GM18861 (cell line): ENCODE measurements around the gene SRMS.

ENCODE experiments used
- ATAC-seq: cut with Tn5 transposase; IDR thresholded peaks from one replicate; pipeline ENCODE4 v1.9.1; 2021; ENCODE audit not compliant: unreplicated experiment

The SRMS gene

DNA sequence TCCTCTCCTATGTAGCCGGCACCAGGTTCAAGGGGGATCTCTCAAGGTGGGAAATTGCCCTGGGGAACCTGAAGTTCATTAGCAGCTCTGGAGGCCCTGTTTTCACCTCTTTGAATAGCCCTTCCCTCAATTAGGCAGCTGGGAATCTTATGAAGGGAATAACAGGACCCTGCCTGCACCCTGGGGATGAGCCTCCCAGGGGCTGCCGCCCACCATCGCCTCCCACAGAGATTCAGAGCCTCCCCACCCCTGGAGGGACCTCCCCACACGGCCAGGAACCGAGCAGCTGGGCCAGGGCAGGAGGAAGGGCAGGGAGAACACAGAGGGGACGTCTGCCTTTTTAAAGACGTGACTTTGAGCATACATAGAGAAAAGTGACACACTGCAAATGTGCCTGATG, 44.0 kb downstream of the SRMS start:
- ATAC-seq: no peak

DNA sequence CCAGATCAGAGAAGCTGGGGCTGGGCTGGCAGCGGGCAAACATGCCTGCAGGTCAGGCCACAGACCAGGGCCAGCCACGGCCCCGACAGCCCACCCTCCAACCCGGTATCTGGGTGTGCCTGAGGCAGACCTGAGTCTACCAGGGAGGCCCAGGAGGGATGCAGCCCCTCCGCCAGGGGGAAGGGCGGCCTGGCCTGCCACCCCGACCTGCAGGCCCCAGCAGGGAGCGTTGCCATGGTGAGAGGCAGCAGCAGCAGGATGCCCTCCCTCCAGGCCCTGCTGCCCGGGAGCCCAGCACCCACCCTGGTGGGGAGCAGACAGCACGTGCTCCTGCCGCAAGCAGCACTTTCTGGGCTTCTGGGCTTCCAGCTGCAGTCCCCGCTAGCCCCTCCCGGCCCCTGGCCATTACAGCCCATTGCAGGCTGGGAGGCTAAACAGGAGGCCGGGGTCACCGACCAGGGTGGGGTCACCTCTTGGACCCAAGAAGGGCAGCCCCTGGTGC, 44.8 kb downstream of the SRMS start:
- no peak for ATAC-seq

DNA sequence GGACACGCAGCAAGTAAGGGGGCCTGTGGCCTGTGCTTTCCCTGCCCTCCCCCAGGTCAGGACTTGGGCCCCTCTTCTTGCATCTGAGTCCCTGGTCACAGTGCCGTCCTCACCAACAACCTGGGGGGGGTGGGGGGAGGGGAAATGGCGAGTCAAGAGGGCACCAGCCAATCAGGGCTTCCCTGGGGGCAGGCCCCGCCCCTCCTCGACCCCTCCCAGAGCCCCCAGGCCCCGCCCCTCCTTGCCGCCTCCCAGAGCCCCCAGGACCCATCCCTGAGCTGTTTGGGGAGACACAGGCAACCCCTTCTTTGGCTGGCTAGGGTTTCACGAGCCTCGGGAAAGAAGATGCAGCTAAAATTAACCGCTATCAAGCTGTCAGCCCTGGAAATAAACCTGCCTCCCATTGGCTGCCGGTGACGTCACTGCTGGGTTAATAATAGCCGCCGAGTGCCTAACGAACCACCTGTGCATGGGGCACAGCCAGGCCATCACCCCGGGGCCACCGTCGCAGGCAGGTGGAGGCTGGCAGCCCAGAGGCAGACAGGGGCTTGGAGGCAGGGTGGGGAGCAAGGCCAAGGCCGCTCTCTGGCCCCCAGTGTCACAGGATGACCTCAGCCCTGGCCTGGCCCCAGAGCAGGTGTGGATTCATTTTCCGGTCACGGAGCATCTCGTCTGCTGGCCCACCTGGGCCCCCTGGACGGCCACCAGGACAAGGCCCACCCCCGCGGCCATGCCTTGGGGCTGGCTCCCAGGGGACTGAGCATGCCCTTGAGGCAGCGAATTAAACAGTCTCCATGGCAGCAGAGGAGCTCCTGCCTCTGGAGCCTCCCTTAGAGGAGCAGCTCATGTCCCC, 45.5 kb downstream of the SRMS start:
- no peak for ATAC-seq

DNA sequence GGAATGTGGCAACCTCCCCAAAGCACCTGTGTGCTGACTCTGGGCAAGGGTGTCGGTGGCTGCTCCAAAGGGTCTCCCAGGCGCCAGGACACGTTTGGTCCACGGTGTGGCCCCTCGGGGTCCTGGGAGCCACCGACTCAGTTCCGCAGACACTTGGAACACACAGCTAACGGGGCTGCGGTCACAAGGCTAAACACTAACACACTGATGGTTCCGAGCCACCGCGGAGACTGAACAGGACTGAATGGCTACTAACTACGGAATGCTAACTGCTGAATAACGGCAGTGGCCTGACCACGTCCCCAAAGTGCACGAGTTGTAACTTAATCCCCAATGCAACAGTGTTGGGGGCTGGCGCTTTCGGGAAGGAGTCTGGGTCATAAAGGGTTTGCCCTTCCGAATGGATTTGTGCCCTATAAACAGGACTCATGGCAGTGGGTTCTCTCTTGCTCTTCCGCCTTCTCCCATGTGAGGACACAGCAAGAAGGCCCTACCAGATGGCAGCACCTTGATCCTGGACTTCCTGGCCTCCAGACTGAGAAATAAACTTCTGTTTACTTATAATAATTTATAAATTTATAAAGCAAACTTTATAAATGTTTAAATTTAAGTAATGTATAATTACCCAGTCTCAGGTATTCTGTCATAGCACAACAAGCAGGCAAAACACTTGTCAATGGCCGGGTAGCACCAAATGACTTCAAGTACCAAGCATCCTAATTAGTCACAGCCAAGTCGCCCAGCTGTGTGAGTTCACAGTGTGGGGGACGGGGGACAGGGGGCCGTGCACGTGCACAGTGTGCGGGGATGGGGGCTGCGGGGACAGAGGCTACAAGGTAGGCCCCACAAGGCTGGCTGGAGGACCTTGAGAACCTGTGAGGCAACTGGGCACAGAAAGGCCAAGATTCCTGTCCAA, 46.4 kb downstream of the SRMS start:
- ATAC-seq: no peak

DNA sequence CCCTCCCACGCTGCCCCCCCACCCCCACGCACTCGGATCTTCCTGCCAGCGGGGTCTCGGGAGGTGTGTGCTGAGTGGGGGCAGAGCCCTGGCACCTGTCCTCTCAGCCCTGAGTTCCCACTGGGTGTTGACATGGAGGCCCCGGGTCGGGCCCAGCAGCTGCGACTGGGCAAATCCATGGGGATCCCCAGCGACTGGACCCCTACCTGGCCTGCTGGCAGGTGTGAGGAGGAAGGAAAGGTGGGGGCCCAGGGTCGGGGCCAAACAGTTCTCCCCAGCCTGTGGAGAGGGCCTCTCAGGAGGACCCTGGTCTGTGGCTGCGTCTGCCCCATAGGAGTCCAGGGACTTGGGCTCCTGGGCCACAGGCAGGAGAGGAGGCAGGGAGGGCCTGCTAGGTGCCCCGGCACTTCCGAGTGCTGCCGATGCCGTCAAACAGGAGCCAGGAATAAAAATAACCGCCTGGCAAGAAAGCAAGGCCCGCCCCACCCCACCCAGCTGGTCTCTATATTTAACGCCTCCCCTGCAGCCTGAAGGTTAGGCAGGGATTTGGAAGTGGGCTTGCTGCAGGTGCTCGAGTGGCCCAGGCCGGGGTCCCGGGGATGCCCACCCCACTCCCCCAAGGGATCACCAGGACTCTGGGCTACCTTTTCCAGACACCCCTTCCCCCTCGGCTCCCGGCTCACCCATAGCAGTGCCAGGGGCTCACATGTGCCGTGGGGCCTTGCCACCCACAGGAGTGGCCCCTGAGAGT, 47.2 kb downstream of the SRMS start:
- ATAC-seq: no peak

DNA sequence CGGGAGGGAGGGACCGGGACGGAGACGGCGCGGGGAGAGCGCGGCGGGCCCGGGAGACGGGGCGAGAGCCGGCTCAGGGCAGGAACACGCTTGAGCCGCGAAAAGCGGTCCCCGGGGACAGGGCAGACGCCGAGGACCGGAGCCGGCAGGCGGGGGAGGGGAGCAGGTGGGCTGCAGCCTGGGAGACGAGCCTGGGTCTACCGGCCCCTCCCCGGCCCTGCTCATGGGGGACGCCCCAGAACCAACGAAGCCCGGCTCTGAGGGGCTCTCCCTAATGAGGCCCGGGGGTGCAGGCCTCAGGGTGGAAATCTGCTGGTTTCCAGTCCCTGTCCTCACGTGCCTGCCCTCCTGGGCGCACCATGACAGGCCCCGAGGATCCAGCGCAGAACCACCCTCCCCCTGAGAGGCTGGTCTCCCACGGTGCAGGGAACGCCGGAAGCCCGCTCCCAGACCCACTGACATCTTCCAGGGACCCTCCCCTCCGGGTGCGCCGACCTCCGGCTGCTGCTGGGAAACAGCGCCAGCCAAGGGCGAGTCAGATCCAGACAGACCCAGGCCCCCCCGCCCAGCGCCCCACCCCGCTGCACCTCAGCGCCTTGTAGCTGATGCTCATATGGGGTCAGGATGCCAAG, 48.1 kb downstream of the SRMS start:
- ATAC-seq: no peak

DNA sequence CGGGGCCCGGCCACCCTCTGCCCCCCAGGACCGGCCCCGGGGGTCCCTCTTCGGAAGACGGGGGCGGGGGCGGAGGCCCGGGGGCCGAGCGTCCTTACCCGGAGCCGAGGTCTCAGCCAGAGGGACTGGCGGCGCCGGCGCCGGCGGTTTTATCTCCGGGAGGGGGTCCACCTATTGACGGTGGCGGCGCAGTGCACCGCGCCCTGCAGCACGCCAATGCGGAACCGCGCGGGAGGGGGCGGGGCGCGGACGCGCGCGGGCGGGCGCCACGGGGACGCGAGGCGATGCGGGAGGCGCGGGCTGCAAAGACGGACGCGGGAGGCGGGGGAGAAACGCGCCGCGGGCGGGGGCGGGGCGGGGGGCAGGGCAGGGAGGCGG, 48.6 kb downstream of the SRMS start, which contains the start of gene EEF1A2:
EEF1A2 (minus strand) TSS at position 124 of the 378 bp plus-strand sequence. CDS start 1,320 bp downstream, outside the sequence.
- no peak for ATAC-seq

DNA sequence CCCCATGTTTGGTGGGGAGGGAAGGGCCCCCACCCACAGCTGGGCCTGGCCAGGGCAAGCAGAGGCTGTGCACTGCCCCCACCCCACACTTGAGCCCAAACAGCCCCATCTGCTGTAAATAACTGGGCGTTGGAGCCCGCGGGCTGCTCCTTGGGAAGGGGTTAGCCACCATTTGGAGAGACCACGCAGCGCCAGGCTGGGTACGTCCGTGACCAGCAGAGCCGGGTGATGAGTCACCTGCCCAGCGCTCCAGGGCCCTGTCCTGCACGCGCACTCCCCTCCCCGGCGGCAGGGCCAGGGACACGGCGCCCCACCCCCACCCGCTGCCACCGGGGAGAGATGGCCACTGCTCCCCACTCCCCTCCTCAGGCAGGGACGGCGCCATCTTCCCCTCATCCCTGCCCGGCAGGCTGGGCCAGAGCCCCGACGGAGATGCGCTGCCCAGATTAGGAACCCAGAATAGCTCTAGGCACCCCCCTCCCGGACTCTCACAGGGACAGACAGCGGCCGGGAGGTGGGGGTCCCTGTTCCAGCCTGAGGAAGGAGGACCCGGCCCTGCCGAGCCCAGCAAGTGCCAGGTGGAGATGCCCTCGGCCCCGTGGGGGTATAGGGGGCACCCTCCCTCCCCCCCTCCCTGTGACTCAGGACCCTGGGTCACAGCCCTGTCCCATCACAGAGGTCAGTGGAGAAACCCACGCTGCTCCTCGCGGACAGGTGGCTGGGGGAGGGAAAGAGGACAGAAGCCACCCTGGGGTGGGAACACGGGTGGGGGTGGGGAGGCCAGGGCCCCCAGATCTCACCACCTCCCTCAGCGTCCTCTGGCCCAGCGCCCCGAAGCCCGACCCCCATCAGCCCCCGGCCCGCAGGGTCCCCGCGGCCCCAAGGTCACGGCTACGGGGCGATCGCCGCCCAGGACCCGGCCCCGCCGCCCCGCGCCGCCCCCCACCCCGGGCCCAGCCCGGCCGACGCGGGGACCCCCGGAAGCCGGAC, 49.3 kb downstream of the SRMS start:
- no peak for ATAC-seq

DNA sequence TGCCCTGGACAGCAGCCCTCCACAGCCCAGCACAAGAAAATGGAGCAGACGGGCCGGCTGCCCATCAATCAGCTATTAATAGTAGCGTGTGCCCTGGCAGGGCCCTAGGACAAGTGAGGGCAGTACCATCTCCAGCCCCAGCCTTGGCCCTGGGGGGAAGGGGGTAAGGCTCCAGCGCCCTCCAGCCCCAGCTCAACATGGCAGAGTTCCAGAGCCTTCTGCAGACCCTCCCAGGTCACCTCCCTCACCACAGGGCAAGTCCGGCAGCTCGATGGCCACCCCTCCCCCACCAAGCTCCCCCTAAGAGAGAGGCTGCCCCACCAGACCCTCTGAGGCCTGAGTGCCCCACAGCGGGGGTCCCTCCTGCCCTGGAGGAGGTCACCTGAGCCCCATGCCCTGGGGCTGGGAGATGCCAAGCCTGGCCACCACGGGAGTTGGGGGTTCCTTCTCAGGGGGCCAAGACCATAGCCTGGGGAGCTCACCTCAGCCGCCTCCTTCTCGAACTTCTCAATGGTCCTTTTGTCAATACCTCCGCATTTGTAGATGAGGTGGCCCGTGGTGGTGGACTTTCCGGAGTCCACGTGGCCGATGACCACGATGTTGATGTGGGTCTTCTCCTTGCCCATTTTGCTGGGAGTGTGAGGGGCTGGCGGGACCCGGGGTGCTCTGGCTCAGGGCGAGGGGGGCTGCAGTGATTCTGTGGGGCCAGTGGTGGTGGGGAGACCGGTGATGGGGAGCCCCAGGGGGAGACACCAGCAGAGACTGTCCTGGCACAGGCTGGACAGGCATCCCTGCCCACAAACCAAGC, 50.2 kb downstream of the SRMS start:
- ATAC-seq: no peak

DNA sequence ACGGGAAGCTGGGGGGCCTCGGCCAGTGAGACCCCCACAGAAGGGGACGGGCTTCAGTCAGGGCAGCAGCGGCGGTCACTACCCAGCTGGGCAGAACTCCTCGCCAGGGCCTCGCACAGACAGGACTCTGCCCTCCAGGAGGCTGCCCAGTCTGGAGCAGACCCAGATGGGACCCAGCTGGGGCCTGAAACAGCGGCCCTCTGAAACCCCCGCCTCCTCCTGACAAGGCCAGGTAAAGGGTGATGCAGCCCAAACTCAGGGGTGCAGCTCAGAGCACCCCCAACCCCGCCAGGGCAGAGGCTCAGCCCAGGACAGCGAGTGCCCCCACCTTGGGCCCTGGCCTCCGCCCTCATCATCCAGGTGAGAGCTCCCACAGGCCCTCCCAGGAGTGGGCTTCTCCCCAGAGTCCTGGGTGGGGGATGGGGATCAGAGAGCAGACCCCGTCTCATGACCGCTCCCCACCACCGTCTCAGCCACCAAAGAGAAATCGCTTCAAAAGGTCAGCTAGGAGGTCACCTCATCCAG, 50.9 kb downstream of the SRMS start:
- ATAC-seq: no peak

DNA sequence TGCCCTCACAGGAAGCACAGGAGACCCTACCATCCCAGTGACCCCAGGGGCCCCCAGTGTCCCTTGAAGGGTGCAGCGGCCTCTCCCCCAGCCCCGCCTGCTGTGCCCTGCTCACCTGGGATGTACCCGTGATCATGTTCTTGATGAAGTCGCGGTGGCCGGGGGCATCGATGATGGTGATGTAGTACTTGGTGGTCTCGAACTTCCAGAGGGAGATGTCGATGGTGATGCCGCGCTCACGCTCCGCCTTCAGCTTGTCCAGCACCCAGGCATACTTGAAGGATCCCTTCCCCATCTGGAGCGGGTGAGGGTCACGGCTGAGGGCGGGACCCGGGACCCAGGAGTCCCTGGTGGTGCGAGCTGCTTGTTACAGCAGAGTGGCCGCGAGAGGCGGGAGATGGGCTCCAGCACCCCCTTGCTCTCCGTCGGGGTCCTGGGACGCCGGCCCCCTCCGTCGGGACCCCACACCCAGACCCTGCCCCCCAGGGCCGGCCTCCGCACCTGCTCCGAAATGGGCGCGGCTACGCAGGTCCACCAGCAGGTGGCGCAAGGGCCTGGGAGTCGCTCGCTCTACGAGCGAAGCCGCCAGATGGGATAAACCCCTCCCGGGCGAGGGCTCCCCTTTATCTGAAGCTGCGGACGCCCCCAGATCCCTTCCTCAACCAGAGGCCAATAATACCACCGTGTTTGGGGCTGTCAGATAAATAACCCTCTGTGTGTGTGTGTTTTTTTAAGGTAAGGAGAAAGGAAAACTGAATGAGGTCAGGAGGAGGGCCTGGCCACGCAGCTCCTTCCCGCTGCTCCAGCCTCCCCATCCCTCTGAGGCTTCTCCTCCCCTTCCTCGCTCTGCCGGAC, 51.6 kb downstream of the SRMS start:
- ATAC-seq: no peak

DNA sequence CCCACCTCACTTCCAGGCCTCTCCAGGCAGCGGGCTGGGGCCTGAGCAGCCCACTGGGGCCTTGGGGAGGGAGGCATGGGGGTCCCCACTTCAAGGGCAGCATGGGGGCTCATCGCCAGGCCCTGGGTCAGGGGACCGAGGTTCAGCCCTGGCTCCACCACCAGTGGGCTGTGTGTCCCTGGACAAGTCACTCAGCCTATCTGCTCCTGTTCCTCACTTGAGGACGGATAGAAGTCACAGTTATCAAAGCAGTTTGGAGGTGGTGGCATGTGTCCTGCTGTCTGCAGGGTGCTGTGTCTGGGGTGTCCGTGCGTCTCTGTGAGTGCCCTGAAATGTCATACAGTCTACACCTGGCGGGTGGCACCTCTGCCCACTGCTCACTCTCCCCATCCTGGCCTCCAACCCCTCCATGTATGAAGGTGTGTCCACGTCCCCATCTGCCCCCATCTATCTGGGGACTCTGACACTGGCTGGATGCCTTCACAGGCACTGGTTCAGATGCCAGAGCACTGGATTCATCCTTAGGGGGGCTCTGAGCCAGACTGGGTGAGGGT, 52.3 kb downstream of the SRMS start:
- no peak for ATAC-seq

DNA sequence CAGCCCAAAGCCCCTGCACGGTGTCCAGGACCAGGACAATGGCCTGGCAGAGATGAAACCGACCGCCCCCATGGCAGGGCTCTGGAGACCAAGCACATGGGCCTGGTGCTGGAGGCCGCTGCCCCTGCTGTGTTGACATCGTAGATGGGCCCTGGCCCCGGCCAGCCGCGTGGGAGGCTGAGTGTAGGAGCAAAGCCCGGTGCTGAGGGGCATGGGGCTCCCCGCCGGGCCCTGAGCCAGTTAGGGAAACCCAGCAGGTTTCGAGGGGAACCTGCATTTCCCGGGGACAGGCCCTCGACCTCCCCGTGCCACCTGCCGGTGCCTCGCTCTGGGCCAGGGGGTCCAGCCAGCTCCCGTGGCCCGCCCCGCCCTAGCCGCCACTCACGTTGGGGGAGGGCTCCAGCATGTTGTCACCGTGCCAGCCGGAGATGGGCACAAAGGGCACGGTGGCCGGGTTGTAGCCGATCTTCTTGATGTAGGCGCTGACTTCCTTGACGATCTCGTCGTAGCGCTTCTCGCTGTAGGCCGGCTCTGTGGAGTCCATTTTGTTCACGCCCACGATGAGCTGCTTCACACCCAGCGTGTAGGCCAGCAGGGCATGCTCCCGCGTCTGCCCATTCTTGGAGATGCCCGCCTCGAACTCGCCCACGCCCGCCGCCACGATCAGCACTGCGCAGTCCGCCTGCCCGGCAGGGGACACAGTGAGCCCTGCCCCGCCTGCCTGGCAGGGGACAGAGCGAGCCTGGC, 53.0 kb downstream of the SRMS start:
- no peak for ATAC-seq

DNA sequence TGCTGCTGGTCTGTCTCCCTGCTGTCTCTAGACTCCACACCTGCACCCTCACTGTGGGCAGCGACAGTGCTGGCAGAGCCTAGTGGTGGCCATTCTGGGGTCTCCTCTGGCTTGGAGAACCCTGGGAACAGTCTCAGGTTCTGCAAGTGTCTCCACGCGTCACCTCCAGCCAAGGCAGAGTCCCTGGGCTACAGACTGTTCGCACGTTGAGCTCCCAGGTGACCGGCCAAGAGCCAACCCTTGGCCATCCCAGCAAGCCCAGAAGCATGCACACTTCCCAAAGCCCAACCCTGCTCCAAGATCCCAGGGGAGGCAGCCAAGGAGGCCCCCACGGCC, 53.5 kb downstream of the SRMS start:
- ATAC-seq: no peak

DNA sequence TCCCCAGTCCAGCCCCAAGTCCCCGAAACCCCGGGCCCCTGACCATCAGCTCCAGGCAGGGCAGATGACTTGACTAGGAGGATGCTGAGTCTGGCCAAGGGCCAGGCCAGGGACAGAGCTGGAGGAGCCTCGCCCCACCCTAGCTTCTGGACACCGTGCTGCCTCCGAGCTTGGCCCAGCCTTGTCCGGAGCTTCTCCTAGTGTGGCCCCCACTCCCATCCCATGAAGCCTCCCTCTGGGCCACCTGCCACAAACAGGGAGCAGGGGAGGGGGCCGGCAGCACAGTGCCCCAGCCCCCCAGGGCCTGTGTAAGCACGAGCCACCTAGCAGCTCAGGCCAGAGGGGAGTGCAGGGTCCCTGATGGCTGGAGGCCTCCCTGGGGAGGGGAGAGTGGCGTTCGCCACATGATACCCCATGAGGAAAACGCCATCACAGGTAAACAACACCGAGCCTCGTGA, 54.0 kb downstream of the SRMS start:
- no peak for ATAC-seq

DNA sequence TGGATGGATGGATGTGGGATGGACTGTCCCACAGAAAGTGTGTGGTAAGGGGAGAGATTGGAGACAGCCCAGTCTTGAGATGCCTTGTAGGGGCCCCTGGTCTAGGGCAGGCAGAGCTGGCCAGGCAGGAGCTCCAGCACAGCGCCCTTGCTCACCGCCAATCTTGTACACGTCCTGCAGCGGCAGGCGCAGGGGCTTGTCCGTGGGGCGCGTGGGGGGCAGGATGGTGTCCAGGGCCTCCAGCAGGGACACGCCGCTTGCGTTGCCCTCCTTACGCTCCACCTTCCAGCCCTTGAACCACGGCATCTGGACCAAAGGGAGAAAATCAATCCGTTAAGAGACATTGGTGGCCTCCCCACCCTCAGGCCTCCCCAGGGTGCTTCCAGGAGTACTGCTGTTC, 54.6 kb downstream of the SRMS start:
- ATAC-seq: no peak
